Measurements from ENCODE around the gene LSS.

DNA sequence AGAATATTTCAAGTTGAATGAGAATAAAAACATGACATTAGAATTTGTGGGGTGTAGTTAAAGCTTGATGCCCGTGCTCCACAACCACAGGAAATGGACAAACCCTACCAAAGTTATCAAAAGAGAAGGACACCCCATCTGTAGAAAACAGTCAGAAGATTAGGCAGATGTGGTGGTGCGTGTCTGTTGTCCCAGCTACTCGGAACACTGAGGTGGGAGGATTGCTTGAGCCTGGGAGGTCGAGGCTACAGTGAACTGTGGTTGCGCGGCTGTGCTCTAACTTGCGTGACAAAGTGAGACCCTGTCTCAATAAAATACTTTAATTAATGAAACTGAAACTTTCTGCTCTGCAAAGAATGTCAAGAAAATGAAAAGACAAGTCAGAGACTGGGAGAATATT is 42.9 kb downstream of the LSS start:
- TF ChIP-seq RCOR1 (IDR thresholded peaks at IDR 0.05; ENCODE audit: insufficient replicate concordance, low read length): no peak
- TF ChIP-seq, protein P1, sequence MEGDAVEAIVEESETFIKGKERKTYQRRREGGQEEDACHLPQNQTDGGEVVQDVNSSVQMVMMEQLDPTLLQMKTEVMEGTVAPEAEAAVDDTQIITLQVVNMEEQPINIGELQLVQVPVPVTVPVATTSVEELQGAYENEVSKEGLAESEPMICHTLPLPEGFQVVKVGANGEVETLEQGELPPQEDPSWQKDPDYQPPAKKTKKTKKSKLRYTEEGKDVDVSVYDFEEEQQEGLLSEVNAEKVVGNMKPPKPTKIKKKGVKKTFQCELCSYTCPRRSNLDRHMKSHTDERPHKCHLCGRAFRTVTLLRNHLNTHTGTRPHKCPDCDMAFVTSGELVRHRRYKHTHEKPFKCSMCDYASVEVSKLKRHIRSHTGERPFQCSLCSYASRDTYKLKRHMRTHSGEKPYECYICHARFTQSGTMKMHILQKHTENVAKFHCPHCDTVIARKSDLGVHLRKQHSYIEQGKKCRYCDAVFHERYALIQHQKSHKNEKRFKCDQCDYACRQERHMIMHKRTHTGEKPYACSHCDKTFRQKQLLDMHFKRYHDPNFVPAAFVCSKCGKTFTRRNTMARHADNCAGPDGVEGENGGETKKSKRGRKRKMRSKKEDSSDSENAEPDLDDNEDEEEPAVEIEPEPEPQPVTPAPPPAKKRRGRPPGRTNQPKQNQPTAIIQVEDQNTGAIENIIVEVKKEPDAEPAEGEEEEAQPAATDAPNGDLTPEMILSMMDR (conservative IDR thresholded peaks at IDR 0.05; ENCODE audit: low read depth, low read length): no peak
- no peak for TF ChIP-seq RAD21 (IDR thresholded peaks at IDR 0.05; ENCODE audit: low read length)
- no peak for TF ChIP-seq POLR2A (IDR thresholded peaks at IDR 0.05; ENCODE audit: low read depth, low read length)
- no peak for TF ChIP-seq SMC3 (IDR thresholded peaks at IDR 0.05; ENCODE audit: low read depth, low read length)
- TF ChIP-seq NFE2L2 (IDR thresholded peaks at IDR 0.05; ENCODE audit: low read depth, low read length): no peak
- TF ChIP-seq, protein P2, sequence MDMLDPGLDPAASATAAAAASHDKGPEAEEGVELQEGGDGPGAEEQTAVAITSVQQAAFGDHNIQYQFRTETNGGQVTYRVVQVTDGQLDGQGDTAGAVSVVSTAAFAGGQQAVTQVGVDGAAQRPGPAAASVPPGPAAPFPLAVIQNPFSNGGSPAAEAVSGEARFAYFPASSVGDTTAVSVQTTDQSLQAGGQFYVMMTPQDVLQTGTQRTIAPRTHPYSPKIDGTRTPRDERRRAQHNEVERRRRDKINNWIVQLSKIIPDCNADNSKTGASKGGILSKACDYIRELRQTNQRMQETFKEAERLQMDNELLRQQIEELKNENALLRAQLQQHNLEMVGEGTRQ (IDR thresholded peaks at IDR 0.05; ENCODE audit: low read depth, low read length): no peak
- TF ChIP-seq CEBPB (IDR thresholded peaks at IDR 0.05; ENCODE audit: low read depth, low read length): no peak
- TF ChIP-seq RFX5 (IDR thresholded peaks at IDR 0.05; ENCODE audit: low read depth, low read length): no peak
- TF ChIP-seq MXI1 (IDR thresholded peaks at IDR 0.05; ENCODE audit: borderline replicate concordance, low read depth, low read length): no peak
